ENCODE measurements around the gene CCDC15. TPM values are rescaled to one million over a fixed set of nuclear protein-coding genes. Genes with fewer than 3 reads are reported as not detected.

CCDC15 gene
- total and polyA plus RNA-seq, 2 of the 4 experiments (the other 2 are of a cell fraction) = 1.1 to 2.0 TPM

GRCh38 chr11:125036933-125037332 is 82.9 kb downstream of the CCDC15 start:
- no peak overlapping the region for H3K9ac ChIP-seq (ENCODE audit: low read depth, low read length)
- no peaks in the 10 kb centered on the region for H4K20me1 ChIP-seq (ENCODE audit: insufficient read depth, low read length)
- H3K14ac ChIP-seq (replicated peaks; ENCODE audit: low read depth, low read length) = peak overlapping the region; percentile 89
- no peak overlapping the region; the same call in 1 of the 2 replicates for H3K18ac ChIP-seq (ENCODE audit: low read depth, low read length)
- dilution Hi-C loops (cut with HindIII; ENCODE audit: low sequenced_read_pairs, unreplicated experiment) (no loop called here), in situ Hi-C loops (cut with MboI; ENCODE audit: low sequenced_read_pairs) (no loop called here), intact Hi-C loops (cut with micrococcal nuclease) (no loop called here)
- no peak overlapping the region for H4K5ac ChIP-seq (ENCODE audit: low read depth, low read length)
- TF ChIP-seq CTCF (conservative IDR thresholded peaks at IDR 0.05; ENCODE audit: low read depth, low read length) = no peak
- no peak for TF ChIP-seq USF2 (IDR thresholded peaks at IDR 0.05; ENCODE audit: low read depth, low read length)
- peak overlapping the region; percentile 77 for H2BK120ac ChIP-seq (ENCODE audit: low read depth, low read length)
- no peaks in the 10 kb centered on the region for H3K27me3 ChIP-seq (ENCODE audit: control insufficient read depth, insufficient read depth, low read length)
- peak; percentile 98 for DNase-seq
- POLR2A ChIA-PET (ENCODE audit: unreplicated experiment) = no interaction called here
- H3K4ac ChIP-seq (ENCODE audit: low read depth, low read length) = no peak overlapping the region
- 0% methylated on average over 1 of the region's 1 CpG; no CpG with 5 or more reads in 1 of the 2 experiments for WGBS, 2 experiments (ENCODE audit: extremely low coverage in 2 of 2, insufficient read length in 1 of 2)
- no peaks in the 10 kb centered on the region for H3K9me3 ChIP-seq (ENCODE audit: control insufficient read depth, insufficient read depth, low read length)
- no peaks in the 10 kb centered on the region for H3K36me3 ChIP-seq (ENCODE audit: control insufficient read depth, insufficient read depth, low read length)
- ATAC-seq (ENCODE audit: low read depth) = peak; percentile 93
- H2AK5ac ChIP-seq (ENCODE audit: low read depth, low read length) = no peak overlapping the region
- peaks cover 0 to 6% of the 10 kb centered on the region in 2 experiments; a peak in 2 of 4 replicates for H3K79me1 ChIP-seq (ENCODE audit: low read depth in 1 of 2, low read length in 2 of 2)
- peak overlapping the region; percentile 54; the same call in 1 of the 2 replicates for H3K4me2 ChIP-seq (ENCODE audit: low read depth, low read length)
- no peak overlapping the region for H3K27ac ChIP-seq (ENCODE audit: insufficient read depth, low read length)
- CTCF ChIA-PET = no interaction called here
- H2BK20ac ChIP-seq (ENCODE audit: low read depth, low read length) = peak overlapping the region; percentile 86; the same call in 1 of the 2 replicates
- no peak overlapping the region for H2BK15ac ChIP-seq (ENCODE audit: low read depth, low read length)
- H2AK9ac ChIP-seq (replicated peaks; ENCODE audit: low read depth, low read length, poor library complexity) = no peak overlapping the region
- H3K56ac ChIP-seq (ENCODE audit: extremely low read depth, insufficient read depth, low read length) = no peak overlapping the region
- H4K8ac ChIP-seq (ENCODE audit: low read depth in 2 of 2, low read length in 2 of 2) = no peak overlapping the region
- H3K9me1 ChIP-seq (ENCODE audit: insufficient read depth, low read length) = no peaks in the 10 kb centered on the region
- no peak overlapping the region for H3K4me3 ChIP-seq (ENCODE audit: insufficient read depth, low read depth, low read length)
- H3K4me1 ChIP-seq (ENCODE audit: control insufficient read depth, insufficient read depth, low read length) = no peaks in the 10 kb centered on the region
- no peak overlapping the region for H4K91ac ChIP-seq (ENCODE audit: insufficient read depth, low read depth, low read length)
- no peak overlapping the region for H3K23ac ChIP-seq (ENCODE audit: low read depth, low read length)
- no TSS peak for BruUV-seq (replicated peaks)
- H2BK5ac ChIP-seq (ENCODE audit: low read depth, low read length, poor library complexity, severe bottlenecking) = peak overlapping the region; percentile 38
- no peak overlapping the region for H2AFZ ChIP-seq (replicated peaks; ENCODE audit: low read length, poor library complexity)

All from IMR-90 (cell line).